Fibroblast of upper back skin (primary cell): ENCODE results near the gene GOLT1A.

Experiments
- DNase-seq: peaks from one replicate; pipeline ENCODE4 v3.0.0-alpha.2; 2013

The GOLT1A gene

GRCh38 chr1:204217648-204218000 lies 3.8 kb upstream of the GOLT1A start:
- DNase-seq: no peak

GRCh38 chr1:204216880-204217647 lies 3.3 kb upstream of the GOLT1A start:
- DNase-seq: no peak

- DNase-seq: no peak
These were observed 2.4 kb upstream of the GOLT1A start for GRCh38 chr1:204216236-204216635.

- DNase-seq: no peak
These were observed 1.1 kb downstream of the GOLT1A start for GRCh38 chr1:204212715-204213114.

- no peak for DNase-seq
These were observed 2.7 kb downstream of the GOLT1A start for GRCh38 chr1:204211046-204211445.

GRCh38 chr1:204207136-204207616 lies 6.6 kb downstream of the GOLT1A start:
- no peak for DNase-seq

- DNase-seq: no peak
These were observed 7.7 kb downstream of the GOLT1A start for GRCh38 chr1:204206121-204206520.

- DNase-seq: no peak
These were observed 8.3 kb downstream of the GOLT1A start for GRCh38 chr1:204205486-204205885.

- no peak for DNase-seq
These were observed 8.8 kb downstream of the GOLT1A start for GRCh38 chr1:204204944-204205343.

GRCh38 chr1:204203206-204203767 lies 10.5 kb downstream of the GOLT1A start:
- no peak for DNase-seq

GRCh38 chr1:204202481-204202880 lies 11.3 kb downstream of the GOLT1A start:
- DNase-seq: no peak

- DNase-seq: no peak
These were observed 12.3 kb downstream of the GOLT1A start for GRCh38 chr1:204201348-204202040.

GRCh38 chr1:204199579-204199978 lies 14.2 kb downstream of the GOLT1A start:
- DNase-seq: no peak

- DNase-seq: peak; percentile 81
These were observed 15.1 kb downstream of the GOLT1A start for GRCh38 chr1:204198348-204199340.

- DNase-seq: no peak
These were observed 16.7 kb downstream of the GOLT1A start for GRCh38 chr1:204197068-204197467.

GRCh38 chr1:204196068-204196795 lies 17.6 kb downstream of the GOLT1A start, which contains the start of gene KISS1:
KISS1 (minus strand) TSS chr1:204196491; CDS start chr1:204192876, 3,615 bp downstream.
- no peak for DNase-seq

GRCh38 chr1:204194771-204195170 lies 19.0 kb downstream of the GOLT1A start:
- no peak for DNase-seq

- DNase-seq: no peak
These were observed 19.7 kb downstream of the GOLT1A start for GRCh38 chr1:204194080-204194479.

GRCh38 chr1:204192589-204193352 lies 21.0 kb downstream of the GOLT1A start:
- no peak for DNase-seq

GRCh38 chr1:204192046-204192445 lies 21.7 kb downstream of the GOLT1A start:
- DNase-seq: no peak

GRCh38 chr1:204191456-204191855 lies 22.3 kb downstream of the GOLT1A start:
- DNase-seq: no peak
